WTC11 (cell line): ENCODE data around the gene AHSP. TPM values are rescaled to one million over a fixed set of nuclear protein-coding genes. Genes with fewer than 3 reads are reported as not detected.
A peak's percentile ranks its signal among the peaks of the same experiment; 100 is the strongest.

Experiments
- ATAC-seq: fragments of 200-7000 bp; cut with Tn5 transposase; 2 replicates; pipeline ENCODE4 v1.10.0; 2021; ENCODE audit warnings: mild to moderate bottlenecking, moderate library complexity
- CTCF ChIA-PET: fragments of 300-600 bp; sonication (Branson Sonifier 250); formaldehyde crosslinking; loops from one replicate; lab custom pipeline; 2021; ENCODE audit warnings: antibody characterized with exemption; lab: Charles Lee
- POLR2A ChIA-PET: fragments of 350-600 bp; sonication (Branson Sonifier 250); formaldehyde crosslinking; loops from one replicate; lab custom pipeline; 2021; ENCODE audit warnings: antibody characterized with exemption; lab: Charles Lee
- DNase-seq: peaks from one replicate; pipeline ENCODE4 v3.0.0; 2021; ENCODE audit warnings: low spot score
- H3K27ac Mint-ChIP-seq: 2 replicates; pipeline ENCODE4 v1.8.0; 2021; ENCODE audit warnings: mixed read lengths
- H3K27me3 Mint-ChIP-seq: 2 replicates; pipeline ENCODE4 v1.8.0; 2021; ENCODE audit warnings: low read depth, mild to moderate bottlenecking, moderate library complexity, mixed read lengths
- H3K36me3 Mint-ChIP-seq: 2 replicates; pipeline ENCODE4 v1.8.0; 2021; ENCODE audit warnings: mixed read lengths
- H3K4me1 Mint-ChIP-seq: 2 replicates; pipeline ENCODE4 v1.8.0; 2022; ENCODE audit warnings: mixed read lengths
- H3K4me3 Mint-ChIP-seq: 2 replicates; pipeline ENCODE4 v1.8.0; 2021; ENCODE audit warnings: mild to moderate bottlenecking, moderate library complexity, mixed read lengths
- H3K9me3 Mint-ChIP-seq: 2 replicates; pipeline ENCODE4 v1.8.0; 2021; ENCODE audit warnings: mixed read lengths
- AR ChIP-seq: fragments of 250-450 bp; sonication (Bioruptor Pico); IDR thresholded peaks from 2 replicates; pipeline ENCODE4 v1.9.0; 2021; ENCODE audit warnings: mild to moderate bottlenecking
- ARID4B ChIP-seq: sonication (generic); formaldehyde crosslinking; IDR thresholded peaks from 2 replicates; pipeline ENCODE4 v1.8.0; 2023; ENCODE audit warnings: missing genetic modification reagents, mild to moderate bottlenecking, borderline replicate concordance
- CREM ChIP-seq: sonication (generic); formaldehyde crosslinking; IDR thresholded peaks from 2 replicates; pipeline ENCODE4 v1.8.1; 2022; ENCODE audit warnings: mild to moderate bottlenecking, missing genetic modification reagents, moderate library complexity
- ERG ChIP-seq: fragments of 250-450 bp; sonication (Bioruptor Pico); IDR thresholded peaks from 2 replicates; pipeline ENCODE4 v1.8.0; 2021; ENCODE audit warnings: mild to moderate bottlenecking
- FOXP1 ChIP-seq: sonication (generic); formaldehyde crosslinking; IDR thresholded peaks from 2 replicates; pipeline ENCODE4 v1.8.0; 2022; ENCODE audit warnings: missing genetic modification reagents, mild to moderate bottlenecking, moderate library complexity, borderline replicate concordance
- NFE2L1 ChIP-seq: sonication (generic); formaldehyde crosslinking; IDR thresholded peaks from 2 replicates; pipeline ENCODE4 v1.8.1; 2023; ENCODE audit warnings: missing genetic modification reagents
- OVOL2 ChIP-seq: fragments of 250-450 bp; sonication (Bioruptor Pico); IDR thresholded peaks from 2 replicates; pipeline ENCODE4 v1.9.0; 2021; ENCODE audit warnings: mild to moderate bottlenecking, borderline replicate concordance
- SP1 ChIP-seq: sonication (generic); formaldehyde crosslinking; conservative IDR thresholded peaks from 2 replicates; pipeline ENCODE4 v1.8.1; 2022; ENCODE audit warnings: missing genetic modification reagents
- USF2 ChIP-seq: sonication (generic); formaldehyde crosslinking; IDR thresholded peaks from 2 replicates; pipeline ENCODE4 v1.8.1; 2023; ENCODE audit warnings: mild to moderate bottlenecking, missing genetic modification reagents, moderate library complexity
- ZNF138 ChIP-seq: sonication (generic); formaldehyde crosslinking; conservative IDR thresholded peaks from 2 replicates; pipeline ENCODE4 v1.8.1; 2022; ENCODE audit warnings: mild to moderate bottlenecking, moderate library complexity, missing genetic modification reagents
- ZNF263 ChIP-seq: sonication (generic); formaldehyde crosslinking; IDR thresholded peaks from 2 replicates; pipeline ENCODE4 v1.8.1; 2022; ENCODE audit warnings: low read depth, mild to moderate bottlenecking, moderate library complexity, missing genetic modification reagents
- ZNF423 ChIP-seq: fragments of 250-450 bp; sonication (Bioruptor Pico); IDR thresholded peaks from 2 replicates; pipeline ENCODE4 v2.1.2; 2022; ENCODE audit warnings: mild to moderate bottlenecking, moderate library complexity
- total RNA-seq: library from RNA; stranded (reverse); gene quantifications from 3 replicates; pipeline ENCODE4 v1.2.3, GENCODE V29; 2021
- TF ChIP-seq, protein P1 (sequence below): sonication (generic); formaldehyde crosslinking; IDR thresholded peaks from 2 replicates; pipeline ENCODE4 v1.8.0; 2022; ENCODE audit warnings: mild to moderate bottlenecking, missing genetic modification reagents
- TF ChIP-seq, protein P2 (sequence below): fragments of 250-450 bp; sonication (Bioruptor Pico); IDR thresholded peaks from 2 replicates; pipeline ENCODE4 v1.9.0; 2021; ENCODE audit warnings: mild to moderate bottlenecking
- TF ChIP-seq, protein P3 (sequence below): sonication (generic); formaldehyde crosslinking; IDR thresholded peaks from 2 replicates; pipeline ENCODE4 v1.8.0; 2022; ENCODE audit warnings: missing genetic modification reagents
- TF ChIP-seq, protein P4 (sequence below): sonication (generic); formaldehyde crosslinking; IDR thresholded peaks from 2 replicates; pipeline ENCODE4 v1.8.1; 2023; ENCODE audit warnings: mild to moderate bottlenecking, missing genetic modification reagents

Gene AHSP
- total RNA-seq, 1 experiment from 2014 or later, result 0.81 TPM

- TF ChIP-seq ARID4B (0 out of 2 replicates have a peak, but pooled peaks have one; percentile 45), USF2 (CRISPR knock-in tag) (0 out of 2 replicates have a peak, but pooled peaks have one; percentile 18)
- TF ChIP-seq, protein P1, sequence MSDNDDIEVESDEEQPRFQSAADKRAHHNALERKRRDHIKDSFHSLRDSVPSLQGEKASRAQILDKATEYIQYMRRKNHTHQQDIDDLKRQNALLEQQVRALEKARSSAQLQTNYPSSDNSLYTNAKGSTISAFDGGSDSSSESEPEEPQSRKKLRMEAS (CRISPR knock-in tag), result peak; percentile 33; the same call in 1 of the 2 replicates
Observed at GRCh38 chr16:31487071-31487719, 40.5 kb upstream of the AHSP start (continued).

- ChIA-PET POLR2A (interaction anchor here (1.0 to 1.8 kb wide), 7 partner anchors 9 to 227 kb away, joined by 3 to 8 read pairs (median 5); partner anchors contain the start of gene RUSF1), CTCF (interaction anchor here (0.9 to 3.1 kb wide), 12 partner anchors 11 to 227 kb away, joined by 3 to 26 read pairs (median 6); partner anchors contain the start of genes ARMC5 and RUSF1)
- DNase-seq (peak; percentile 78), ATAC-seq (peak; percentile 89)
- Mint-ChIP-seq H3K9me3 (no peaks in the 10 kb centered on the region), H3K4me1 (peaks cover 8% of the 10 kb centered on the region), H3K27ac (no peak overlapping the region), H3K27me3 (peaks cover 73% of the 10 kb centered on the region), H3K4me3 (peak overlapping the region; percentile 78), H3K36me3 (peaks cover 8% of the 10 kb centered on the region)
- TF ChIP-seq, protein P2, sequence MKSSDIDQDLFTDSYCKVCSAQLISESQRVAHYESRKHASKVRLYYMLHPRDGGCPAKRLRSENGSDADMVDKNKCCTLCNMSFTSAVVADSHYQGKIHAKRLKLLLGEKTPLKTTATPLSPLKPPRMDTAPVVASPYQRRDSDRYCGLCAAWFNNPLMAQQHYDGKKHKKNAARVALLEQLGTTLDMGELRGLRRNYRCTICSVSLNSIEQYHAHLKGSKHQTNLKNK (CRISPR knock-in tag), result no peak
- TF ChIP-seq ZNF138 (CRISPR knock-in tag), result no peak
- TF ChIP-seq FOXP1 (CRISPR knock-in tag), result peak; percentile 67; the same call in 1 of the 2 replicates
- TF ChIP-seq SP1 (CRISPR knock-in tag), result peak; percentile 13; the same call in 1 of the 2 replicates
- no peak for TF ChIP-seq AR (CRISPR knock-in tag)
- TF ChIP-seq USF2 (CRISPR knock-in tag), result peak; percentile 12; the same call in 1 of the 2 replicates
- TF ChIP-seq, protein P3, sequence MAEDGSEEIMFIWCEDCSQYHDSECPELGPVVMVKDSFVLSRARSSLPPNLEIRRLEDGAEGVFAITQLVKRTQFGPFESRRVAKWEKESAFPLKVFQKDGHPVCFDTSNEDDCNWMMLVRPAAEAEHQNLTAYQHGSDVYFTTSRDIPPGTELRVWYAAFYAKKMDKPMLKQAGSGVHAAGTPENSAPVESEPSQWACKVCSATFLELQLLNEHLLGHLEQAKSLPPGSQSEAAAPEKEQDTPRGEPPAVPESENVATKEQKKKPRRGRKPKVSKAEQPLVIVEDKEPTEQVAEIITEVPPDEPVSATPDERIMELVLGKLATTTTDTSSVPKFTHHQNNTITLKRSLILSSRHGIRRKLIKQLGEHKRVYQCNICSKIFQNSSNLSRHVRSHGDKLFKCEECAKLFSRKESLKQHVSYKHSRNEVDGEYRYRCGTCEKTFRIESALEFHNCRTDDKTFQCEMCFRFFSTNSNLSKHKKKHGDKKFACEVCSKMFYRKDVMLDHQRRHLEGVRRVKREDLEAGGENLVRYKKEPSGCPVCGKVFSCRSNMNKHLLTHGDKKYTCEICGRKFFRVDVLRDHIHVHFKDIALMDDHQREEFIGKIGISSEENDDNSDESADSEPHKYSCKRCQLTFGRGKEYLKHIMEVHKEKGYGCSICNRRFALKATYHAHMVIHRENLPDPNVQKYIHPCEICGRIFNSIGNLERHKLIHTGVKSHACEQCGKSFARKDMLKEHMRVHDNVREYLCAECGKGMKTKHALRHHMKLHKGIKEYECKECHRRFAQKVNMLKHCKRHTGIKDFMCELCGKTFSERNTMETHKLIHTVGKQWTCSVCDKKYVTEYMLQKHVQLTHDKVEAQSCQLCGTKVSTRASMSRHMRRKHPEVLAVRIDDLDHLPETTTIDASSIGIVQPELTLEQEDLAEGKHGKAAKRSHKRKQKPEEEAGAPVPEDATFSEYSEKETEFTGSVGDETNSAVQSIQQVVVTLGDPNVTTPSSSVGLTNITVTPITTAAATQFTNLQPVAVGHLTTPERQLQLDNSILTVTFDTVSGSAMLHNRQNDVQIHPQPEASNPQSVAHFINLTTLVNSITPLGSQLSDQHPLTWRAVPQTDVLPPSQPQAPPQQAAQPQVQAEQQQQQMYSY (CRISPR knock-in tag), result no peak
- no peak for TF ChIP-seq OVOL2 (CRISPR knock-in tag)
- no peak for TF ChIP-seq ZNF423 (CRISPR knock-in tag)
- TF ChIP-seq, protein P4, sequence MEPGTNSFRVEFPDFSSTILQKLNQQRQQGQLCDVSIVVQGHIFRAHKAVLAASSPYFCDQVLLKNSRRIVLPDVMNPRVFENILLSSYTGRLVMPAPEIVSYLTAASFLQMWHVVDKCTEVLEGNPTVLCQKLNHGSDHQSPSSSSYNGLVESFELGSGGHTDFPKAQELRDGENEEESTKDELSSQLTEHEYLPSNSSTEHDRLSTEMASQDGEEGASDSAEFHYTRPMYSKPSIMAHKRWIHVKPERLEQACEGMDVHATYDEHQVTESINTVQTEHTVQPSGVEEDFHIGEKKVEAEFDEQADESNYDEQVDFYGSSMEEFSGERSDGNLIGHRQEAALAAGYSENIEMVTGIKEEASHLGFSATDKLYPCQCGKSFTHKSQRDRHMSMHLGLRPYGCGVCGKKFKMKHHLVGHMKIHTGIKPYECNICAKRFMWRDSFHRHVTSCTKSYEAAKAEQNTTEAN (CRISPR knock-in tag), result no peak
- TF ChIP-seq ZNF263 (CRISPR knock-in tag), result no peak; the same call in 1 of the 2 replicates
- TF ChIP-seq ERG (CRISPR knock-in tag), result no peak
- peak; percentile 11; the same call in 1 of the 2 replicates for TF ChIP-seq NFE2L1
- no peak for TF ChIP-seq CREM (CRISPR knock-in tag)
Observed at GRCh38 chr16:31487720-31488467, 39.8 kb upstream of the AHSP start.
